ENCODE measurements around the gene FXN.

The FXN gene

DNA sequence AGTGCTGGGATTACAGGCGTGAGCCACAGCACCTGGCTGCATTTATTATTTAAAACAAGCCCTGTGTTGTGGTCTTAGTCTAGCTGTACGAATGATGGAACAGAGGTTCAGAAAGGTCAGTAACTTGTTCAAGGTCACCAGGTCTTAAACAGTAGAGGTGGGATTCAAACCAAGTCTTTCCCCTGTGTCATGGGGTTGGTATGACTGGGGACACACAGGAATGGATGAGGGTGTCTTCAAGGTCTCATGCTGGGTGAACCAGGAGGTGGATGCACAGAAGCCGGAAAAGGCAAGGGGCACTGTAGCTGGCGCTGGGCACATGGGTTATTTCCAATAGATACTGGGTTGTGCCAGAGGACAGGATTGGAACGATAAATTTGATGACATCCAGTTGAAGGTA, 106.3 kb downstream of the FXN start:
- no peak for DNase-seq (ENCODE audit: low spot score)

DNA sequence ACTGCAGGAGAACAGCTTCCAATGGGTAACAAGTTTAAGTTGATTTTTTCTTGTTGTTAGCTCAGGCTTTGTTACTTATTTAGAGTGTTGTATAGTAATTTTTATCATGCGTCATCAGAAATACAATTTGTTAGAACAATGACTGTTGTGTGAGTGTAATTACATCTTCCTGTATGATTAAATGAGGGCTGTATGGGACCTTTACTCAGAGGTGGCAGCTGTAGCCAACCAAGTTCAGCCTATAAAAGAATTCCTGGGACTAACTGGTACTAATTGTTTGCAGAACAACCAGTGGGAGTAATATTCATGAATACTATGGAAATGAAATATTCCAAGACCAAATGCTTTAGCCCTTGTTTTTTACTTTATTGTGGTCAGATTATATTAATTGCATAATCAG, 107.7 kb downstream of the FXN start:
- DNase-seq (ENCODE audit: low spot score): no peak

DNA sequence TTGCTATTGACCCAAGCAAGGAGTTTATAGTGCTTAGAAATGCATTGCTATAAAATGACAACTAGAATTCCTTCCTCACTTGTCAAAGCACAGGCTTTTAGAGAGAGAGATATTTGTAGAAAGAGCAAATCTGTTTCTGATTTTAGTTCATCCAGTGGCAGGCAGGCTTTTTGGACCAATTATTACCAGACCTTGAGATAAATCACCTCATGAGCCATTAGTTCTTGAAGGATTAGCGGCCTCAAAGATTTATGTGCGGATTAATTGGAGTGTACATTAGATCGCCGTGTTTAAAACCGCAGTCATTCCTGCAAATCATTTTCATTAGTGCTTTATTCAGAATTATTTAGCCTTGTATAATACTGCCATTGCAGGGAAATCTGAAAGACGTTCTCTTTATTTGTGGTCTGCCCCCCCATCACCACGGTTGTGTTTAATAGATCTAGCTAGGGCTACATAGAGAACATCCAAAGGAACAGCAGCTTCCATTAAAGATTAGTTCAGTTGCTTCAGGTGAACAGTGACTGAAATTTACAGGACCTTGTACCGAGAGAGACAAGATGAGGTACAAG, 109.7 kb downstream of the FXN start:
- no peak for DNase-seq (ENCODE audit: low spot score)

DNA sequence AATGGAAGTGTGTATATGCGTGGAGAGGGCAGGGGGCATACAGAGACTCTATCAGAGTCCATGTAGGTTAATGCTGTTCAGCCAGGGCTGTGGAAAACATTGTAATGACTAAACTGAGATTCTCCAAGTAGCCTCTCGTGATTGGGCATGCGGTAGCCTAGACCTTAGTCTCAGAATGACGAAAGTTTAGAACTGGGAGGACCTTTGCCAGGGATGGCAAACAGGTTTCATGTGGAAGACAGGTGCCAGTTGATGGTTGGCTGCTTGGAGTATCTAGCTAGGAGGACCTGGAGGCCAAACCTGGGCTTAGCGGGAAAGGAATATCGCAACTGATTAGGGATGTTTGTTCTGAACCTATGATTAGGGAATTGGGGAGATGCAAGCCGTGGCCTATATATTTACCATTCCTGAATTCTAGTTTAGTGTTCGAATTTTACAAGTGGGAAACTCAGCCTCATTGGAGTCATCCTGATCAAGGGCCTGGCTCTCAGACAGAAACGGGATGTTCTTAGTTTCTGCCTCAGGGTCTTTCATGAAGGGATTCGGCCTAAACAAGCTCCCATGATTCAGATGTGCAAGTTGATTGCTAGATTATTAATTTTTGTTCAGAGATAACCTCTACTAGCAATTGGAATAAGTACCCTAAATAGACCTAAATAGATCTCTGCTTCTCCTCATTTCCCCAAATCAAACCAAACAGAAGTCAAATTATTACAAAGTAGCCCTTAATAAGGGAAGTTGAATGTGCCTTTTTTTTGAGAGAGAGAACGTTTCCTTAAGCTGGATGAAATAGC, 111.7 kb downstream of the FXN start:
- no peak for DNase-seq (ENCODE audit: low spot score)

- DNase-seq (ENCODE audit: low spot score): no peak
Measured at GRCh38 chr9:69149321-69149807, 113.8 kb downstream of the FXN start.

All from CD4-positive, alpha-beta T cell treated with Interleukin-15 for 4 hours (primary cell).